AG04450 (cell line): ENCODE results near the gene PDE4A. TPM values are rescaled to one million over a fixed set of nuclear protein-coding genes. Genes with fewer than 3 reads are reported as not detected.

ENCODE experiments used
- CTCF ChIA-PET: fragments of 300-600, 350-600 bp; formaldehyde crosslinking; extraction: SDS; loops from one replicate; lab custom pipeline; 2022; ENCODE audit warnings: antibody characterized with exemption, inconsistent platforms; lab: Charles Lee
- POLR2A ChIA-PET: fragments of 350-600 bp; formaldehyde crosslinking; extraction: SDS; loops from one replicate; lab custom pipeline; 2021; ENCODE audit warnings: antibody characterized with exemption, inconsistent platforms; lab: Yijun Ruan, JAX
- DNase-seq: peaks from one replicate; pipeline ENCODE4 v3.0.0-alpha.2; 2011; ENCODE audit warnings: low read depth, low spot score
- H3K27ac ChIP-seq: one replicate; pipeline ENCODE4 v1.5.1; 2012; ENCODE audit warnings: low read depth, low read length, control low read depth
- H3K27me3 ChIP-seq: one replicate; pipeline ENCODE4 v1.6.0; 2012; ENCODE audit warnings: low read length; ENCODE audit not compliant: control insufficient read depth, insufficient read depth
- H3K4me3 ChIP-seq: 2 replicates; pipeline ENCODE4 v1.5.1; 2011; ENCODE audit warnings: mild to moderate bottlenecking, low read depth, low read length, control low read depth
- H3K9me3 ChIP-seq: 2 replicates; pipeline ENCODE4 v1.5.1; 2012; ENCODE audit warnings: low read length; ENCODE audit not compliant: control insufficient read depth, insufficient read depth
- CTCF ChIP-seq: IDR thresholded peaks from 2 replicates; pipeline ENCODE4 v1.5.1; 2011; ENCODE audit warnings: low read depth, low read length, control low read depth, inconsistent platforms
- polyA plus RNA-seq: library from polyadenylated mRNA; depleted of rRNA; stranded (reverse); fragments of >200 nt; gene quantifications from 2 replicates; pipeline ENCODE4 v1.2.3, GENCODE V29; 2011

The PDE4A gene
- polyA plus RNA-seq, 1 experiment, result 2.9 TPM

GRCh38 chr19:10516064-10516385 is 95.7 kb downstream of the PDE4A start:
- TF ChIP-seq CTCF, result no peak
- no peak for DNase-seq
- ChIA-PET POLR2A (no interaction called here), CTCF (no interaction called here)
- Histone ChIP-seq H3K4me3 (no peak overlapping the region), H3K9me3 (no peaks in the 10 kb centered on the region; the same call in 1 of the 2 replicates), H3K27me3 (peaks cover 59% of the 10 kb centered on the region), H3K27ac (no peak overlapping the region)

- Histone ChIP-seq H3K27ac (no peak overlapping the region), H3K27me3 (peaks cover 56% of the 10 kb centered on the region), H3K4me3 (peak overlapping the region; percentile 47), H3K9me3 (no peaks in the 10 kb centered on the region; the same call in 1 of the 2 replicates)
- POLR2A ChIA-PET, result interaction anchor here (0.7 kb wide), 1 partner anchor 858 kb away, joined by 4 read pairs; the partner anchor contains the start of gene SWSAP1
- CTCF ChIA-PET, result no interaction called here
- DNase-seq, result no peak
- TF ChIP-seq CTCF, result no peak
Measured at GRCh38 chr19:10516671-10517286, 96.4 kb downstream of the PDE4A start.

- peak within 1 kb of the TSS; percentile 47 for H3K4me3 ChIP-seq
- ChIA-PET POLR2A (no interaction called here), CTCF (interaction anchor here (0.5 kb wide), 1 partner anchor 55 kb away, joined by 5 read pairs; no protein-coding TSS in a partner anchor)
- H3K9me3 ChIP-seq, result no peaks in the 10 kb centered on the region; the same call in 1 of the 2 replicates
- peaks cover 52% of the 10 kb centered on the region for H3K27me3 ChIP-seq
- H3K27ac ChIP-seq, result no peak within 1 kb of the TSS
- TF ChIP-seq CTCF, result no peak
- DNase-seq, result no peak
Measured at GRCh38 chr19:10517361-10517759, 97.0 kb downstream of the PDE4A start, which contains the start of gene S1PR5. Gene S1PR5 (minus strand): TSS chr19:10517447. CDS start chr19:10515011, 2,436 bp downstream.

GRCh38 chr19:10517760-10518443 is 97.6 kb downstream of the PDE4A start:
- H3K27me3 ChIP-seq, result peaks cover 48% of the 10 kb centered on the region
- no peak for TF ChIP-seq CTCF
- no peaks in the 10 kb centered on the region; the same call in 1 of the 2 replicates for H3K9me3 ChIP-seq
- no peak overlapping the region for H3K27ac ChIP-seq
- POLR2A ChIA-PET, result interaction anchor here (0.7 kb wide), 1 partner anchor 18 kb away, joined by 8 read pairs; no protein-coding TSS in a partner anchor
- H3K4me3 ChIP-seq, result peak overlapping the region; percentile 47
- DNase-seq, result no peak
- CTCF ChIA-PET, result interaction anchor here (0.5 kb wide), 1 partner anchor 54 kb away, joined by 5 read pairs; no protein-coding TSS in a partner anchor
